Activated CD8-positive, alpha-beta memory T cell treated with anti-CD3 and anti-CD28 coated beads for 36 hours (primary cell): ENCODE results near the gene DCAKD. TPM values are rescaled to one million over a fixed set of nuclear protein-coding genes. Genes with fewer than 3 reads are reported as not detected.

Source experiments
- CTCF ChIA-PET: fragments of 350-600 bp; sonication (Branson Sonifier 250); formaldehyde crosslinking; loops from one replicate; lab custom pipeline; 2021; ENCODE audit warnings: antibody characterized with exemption; lab: Charles Lee
- POLR2A ChIA-PET: fragments of 350-600 bp; sonication (Branson Sonifier 250); formaldehyde crosslinking; loops from one replicate; lab custom pipeline; 2021; ENCODE audit warnings: antibody characterized with exemption; lab: Charles Lee
- total RNA-seq, 2 experiments: library from RNA; stranded (reverse); gene quantifications; one replicate each; pipeline ENCODE4 v1.2.3, GENCODE V29; 2021

DCAKD gene
- total RNA-seq, 2 experiments from 2014 or later, result 32.0 to 32.6 TPM

DNA sequence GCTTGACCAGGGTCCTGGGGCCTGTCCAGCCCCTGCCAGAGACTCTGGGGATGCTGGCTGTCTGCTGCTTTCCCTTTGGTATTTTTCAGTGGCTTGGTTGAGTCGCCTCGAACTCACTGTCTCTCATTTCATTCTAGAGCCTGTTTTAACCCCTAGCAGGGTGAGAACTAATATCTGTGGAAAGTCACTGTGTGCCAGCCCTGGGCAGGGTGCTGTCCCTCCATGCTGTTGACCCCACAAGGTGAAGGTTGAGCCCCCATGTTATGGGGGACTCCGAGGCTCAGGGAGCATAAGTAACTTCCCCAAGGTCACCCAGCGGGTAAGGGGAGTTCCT is 33.0 kb downstream of the DCAKD start:
- POLR2A ChIA-PET, result interaction anchor here (0.6 kb wide), 1 partner anchor 201 kb away, joined by 4 read pairs; no protein-coding TSS in a partner anchor
- CTCF ChIA-PET, result interaction anchor here (0.8 to 5.8 kb wide), 2 partner anchors 38 to 98 kb away, joined by 3 to 70 read pairs; no protein-coding TSS in a partner anchor

- CTCF ChIA-PET, result no interaction called here
- POLR2A ChIA-PET, result no interaction called here
Observed at GRCh38 chr17:45016823-45017222, 34.6 kb downstream of the DCAKD start.

DNA sequence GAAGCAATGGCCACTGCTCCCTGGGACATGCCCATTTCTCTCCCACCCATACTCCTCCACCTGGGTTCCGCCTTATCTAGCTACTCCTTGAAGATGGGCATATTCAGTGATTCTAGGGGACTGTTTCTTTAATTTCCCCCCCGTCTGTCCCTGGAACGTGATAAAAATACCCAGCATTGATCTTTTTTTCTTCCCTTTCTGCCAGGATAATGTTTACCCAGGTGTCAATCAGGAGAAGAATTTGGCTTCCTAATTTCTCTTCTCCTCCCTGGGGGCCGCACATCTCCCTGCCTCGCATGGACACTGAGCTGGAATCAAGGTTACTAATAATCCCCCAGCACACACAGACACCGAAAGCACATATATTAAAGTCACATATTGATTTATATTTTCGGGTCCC is 35.2 kb downstream of the DCAKD start:
- ChIA-PET POLR2A (no interaction called here), CTCF (no interaction called here)

DNA sequence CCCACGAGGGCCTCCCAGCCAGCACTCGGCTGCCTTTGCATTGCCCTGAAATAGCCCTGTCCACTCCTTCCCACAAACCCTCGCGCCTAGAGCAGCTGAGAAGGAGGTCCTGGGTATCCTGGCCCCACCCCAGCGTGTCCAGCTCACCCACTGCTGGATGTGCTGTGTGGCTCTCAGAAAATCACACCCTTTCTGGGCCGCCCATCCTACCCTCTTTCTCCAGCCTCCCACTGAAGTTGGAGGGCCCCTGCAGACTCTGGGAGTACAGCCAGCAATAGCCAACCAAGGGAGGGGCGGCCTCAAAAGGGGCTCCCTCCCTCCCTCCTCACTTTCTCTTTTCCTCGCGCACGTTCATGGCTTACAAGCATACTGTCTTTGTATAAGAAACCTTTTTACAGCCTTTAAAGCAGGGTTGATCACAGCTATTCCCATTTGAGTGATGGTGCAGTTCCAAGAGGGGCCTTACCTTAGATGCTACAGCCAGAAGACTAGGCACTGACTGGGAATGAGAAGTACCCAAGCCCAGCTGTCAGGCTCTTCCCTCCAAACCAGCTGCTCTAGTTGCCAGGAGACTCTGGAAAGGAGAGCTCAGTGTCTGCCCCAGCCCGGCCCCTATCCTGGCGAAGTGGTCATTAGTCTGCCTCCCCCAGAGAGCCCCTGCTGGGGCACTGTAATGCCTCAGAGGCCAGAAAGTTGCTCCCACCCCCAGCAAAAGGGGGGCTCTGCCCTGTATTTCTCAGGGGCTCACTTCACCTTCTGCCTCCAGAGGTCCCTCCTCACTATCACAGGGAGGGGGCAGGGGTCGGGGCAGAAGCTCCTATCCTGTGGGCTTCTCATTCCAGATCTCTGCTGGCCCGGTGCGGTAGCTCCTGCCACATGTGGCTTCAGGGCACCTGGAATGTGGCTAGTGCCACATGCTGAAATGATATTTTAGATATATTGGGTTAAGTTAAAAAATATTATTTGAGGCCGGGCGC is 38.1 kb downstream of the DCAKD start:
- ChIA-PET CTCF (interaction anchor here (0.6 to 2.0 kb wide), 3 partner anchors 9 to 103 kb away, joined by 3 to 9 read pairs (median 3); no protein-coding TSS in a partner anchor), POLR2A (no interaction called here)

DNA sequence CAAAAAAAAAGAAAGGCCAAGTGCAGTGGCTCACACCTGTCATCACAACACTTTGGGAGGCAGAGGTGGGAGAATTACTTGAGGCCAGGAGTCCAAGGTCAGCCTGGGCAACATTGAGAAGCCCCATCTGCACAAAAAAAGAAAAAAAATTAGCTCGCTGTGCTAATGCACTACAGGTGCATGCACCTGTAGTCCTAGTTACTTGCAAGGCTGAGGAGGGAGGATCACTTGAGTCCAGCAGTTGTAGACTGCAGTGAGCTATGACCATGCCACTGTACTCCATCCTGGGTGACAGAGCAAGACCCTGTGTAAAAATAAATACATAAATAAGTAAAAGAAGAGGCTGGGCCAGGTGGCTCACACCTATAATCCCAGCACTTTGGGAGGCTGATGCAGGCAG is 39.7 kb downstream of the DCAKD start:
- ChIA-PET POLR2A (interaction anchor here (0.5 kb wide), 1 partner anchor 1827 kb away, joined by 3 read pairs; no protein-coding TSS in a partner anchor), CTCF (interaction anchor here (2.0 kb wide), 1 partner anchor 10 kb away, joined by 9 read pairs; no protein-coding TSS in a partner anchor)

DNA sequence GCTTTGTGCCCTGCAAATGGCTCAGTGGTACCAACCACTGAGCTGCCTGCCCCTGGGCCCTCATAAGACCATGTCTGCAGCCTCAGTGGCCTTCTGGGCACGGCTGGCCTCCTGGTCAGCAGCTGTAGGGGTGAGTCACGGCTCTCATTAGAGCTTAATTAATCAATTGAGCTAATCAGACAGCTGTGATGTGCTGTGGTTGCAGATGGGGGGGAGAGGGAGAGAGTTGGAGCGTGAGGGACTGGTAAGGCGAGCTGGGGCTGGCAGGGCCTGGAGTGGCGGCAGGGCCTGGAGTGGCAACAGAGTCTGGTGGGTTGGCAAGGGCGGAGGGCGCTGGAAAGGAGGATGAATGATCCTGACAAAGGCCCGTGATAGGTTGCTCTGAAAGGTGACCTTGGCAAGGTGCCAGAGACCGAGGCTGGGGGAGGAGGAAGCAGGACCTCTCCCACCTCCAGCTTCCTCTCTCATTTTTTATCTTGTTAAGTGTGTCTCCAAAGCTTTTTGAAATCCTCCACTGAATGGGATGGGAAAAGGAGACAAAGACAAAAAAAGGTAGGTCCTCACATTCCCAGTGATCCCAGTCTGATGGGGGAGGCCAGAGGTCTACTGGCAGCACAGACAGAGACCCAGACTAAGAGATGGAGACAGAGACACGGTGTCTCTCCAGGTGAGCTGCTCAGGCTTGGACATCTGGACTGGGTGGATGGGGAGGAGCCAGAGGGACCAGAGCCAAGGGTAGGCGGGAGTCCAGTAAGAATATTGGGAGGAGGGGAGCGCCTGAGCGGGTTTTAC is 41.6 kb downstream of the DCAKD start:
- POLR2A ChIA-PET, result no interaction called here
- CTCF ChIA-PET, result interaction anchor here (0.6 kb wide), 1 partner anchor 15 kb away, joined by 4 read pairs; no protein-coding TSS in a partner anchor

- CTCF ChIA-PET, result interaction anchor here (1.2 kb wide), 1 partner anchor 9 kb away, joined by 3 read pairs; no protein-coding TSS in a partner anchor
- POLR2A ChIA-PET, result no interaction called here
Observed at GRCh38 chr17:45008216-45008615, 43.2 kb downstream of the DCAKD start.

GRCh38 chr17:45006927-45007461 is 44.4 kb downstream of the DCAKD start:
- POLR2A ChIA-PET, result no interaction called here
- CTCF ChIA-PET, result no interaction called here

DNA sequence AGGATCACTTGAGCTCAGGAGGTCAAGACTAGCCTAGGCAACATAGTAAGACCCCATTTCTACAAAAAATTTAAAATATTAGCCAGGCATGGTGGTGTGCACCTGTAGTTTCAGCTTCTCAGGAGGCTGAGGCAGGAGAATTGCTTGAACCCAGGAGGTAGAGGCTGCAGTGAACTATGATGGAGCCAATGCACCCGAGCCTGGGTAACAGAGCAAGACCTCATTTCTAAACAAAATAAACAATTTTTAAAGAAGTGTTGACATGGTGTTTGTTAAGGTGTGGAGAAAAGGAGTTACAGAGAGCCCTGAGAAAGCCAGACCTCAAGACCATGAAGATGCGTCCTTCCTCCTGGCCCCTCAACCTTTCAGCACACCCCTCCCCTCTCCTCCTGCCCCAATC is 45.7 kb downstream of the DCAKD start:
- ChIA-PET POLR2A (no interaction called here), CTCF (interaction anchor here (0.6 kb wide), 1 partner anchor 303 kb away, joined by 5 read pairs; no protein-coding TSS in a partner anchor)

DNA sequence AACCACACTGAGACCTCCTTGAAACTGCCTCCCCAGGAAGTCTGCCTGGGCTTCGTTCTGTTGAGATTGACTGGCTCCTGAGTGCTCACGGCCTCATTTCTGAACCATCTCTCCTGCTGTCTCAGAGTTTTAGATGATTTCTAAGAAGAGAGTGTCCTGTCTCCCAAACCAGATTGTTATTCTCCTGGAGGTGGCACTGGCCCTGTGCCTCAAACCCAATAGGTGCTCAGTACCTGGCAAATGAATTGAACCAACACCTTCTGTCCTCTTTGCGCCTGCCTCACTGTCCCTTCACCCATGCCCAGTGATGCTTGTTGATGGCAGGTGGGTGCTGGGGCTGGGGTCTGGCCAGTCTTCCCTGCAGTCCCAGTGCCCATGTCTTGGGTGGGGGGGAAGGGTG is 47.0 kb downstream of the DCAKD start:
- CTCF ChIA-PET, result interaction anchor here (1.3 kb wide), 1 partner anchor 18 kb away, joined by 3 read pairs; no protein-coding TSS in a partner anchor
- POLR2A ChIA-PET, result no interaction called here

DNA sequence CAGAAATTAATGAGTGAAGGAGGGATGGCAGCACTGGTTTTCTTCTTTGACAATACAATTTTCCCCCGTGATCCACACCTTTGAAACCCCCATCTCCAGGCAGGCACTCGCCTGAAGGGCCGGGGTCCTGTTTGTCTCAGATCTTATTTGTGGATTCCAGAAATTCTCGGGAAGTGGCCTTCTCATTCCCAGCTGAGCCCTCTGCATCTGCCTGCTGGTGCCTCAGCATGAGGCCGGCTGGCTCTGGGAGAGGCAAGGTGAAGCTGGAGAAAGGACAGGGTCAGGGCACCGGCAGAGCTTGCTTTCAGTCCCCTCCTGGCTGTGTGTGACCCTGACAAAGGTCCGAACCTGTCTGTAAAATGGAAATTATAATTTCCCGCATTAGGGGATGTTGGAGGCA is 47.6 kb downstream of the DCAKD start:
- POLR2A ChIA-PET, result no interaction called here

GRCh38 chr17:45001310-45001709 is 50.1 kb downstream of the DCAKD start:
- POLR2A ChIA-PET, result no interaction called here

More for the DNA sequence above, 47.6 kb downstream of the DCAKD start:
- CTCF ChIA-PET, result interaction anchor here (1.3 kb wide), 1 partner anchor 18 kb away, joined by 3 read pairs; no protein-coding TSS in a partner anchor

GRCh38 chr17:44999433-44999832 is 52.0 kb downstream of the DCAKD start:
- ChIA-PET POLR2A (no interaction called here), CTCF (interaction anchor here (1.1 kb wide), 1 partner anchor 9 kb away, joined by 3 read pairs; no protein-coding TSS in a partner anchor)

More at GRCh38 chr17:45001310-45001709, 50.1 kb downstream of the DCAKD start:
- CTCF ChIA-PET, result no interaction called here

DNA sequence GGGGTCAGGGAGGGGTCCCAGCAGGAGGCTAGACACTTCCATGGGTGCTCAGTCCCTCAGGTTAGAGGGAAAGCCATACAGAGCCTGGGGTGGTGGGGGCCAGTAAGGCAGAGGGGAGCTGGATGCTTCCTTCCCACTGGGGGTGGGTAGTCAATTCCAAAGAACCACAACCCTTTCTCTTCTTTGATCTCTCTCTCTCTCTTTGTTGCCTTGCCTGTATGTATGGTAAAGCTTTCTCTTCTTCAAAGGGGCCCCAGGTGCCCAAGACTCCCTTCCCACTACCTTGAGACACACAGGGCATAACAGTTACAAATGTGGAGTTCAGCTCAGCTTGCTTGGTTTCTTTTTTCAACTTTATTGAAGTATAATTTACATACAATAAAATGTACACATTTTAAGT is 52.8 kb downstream of the DCAKD start:
- POLR2A ChIA-PET, result no interaction called here
- CTCF ChIA-PET, result interaction anchor here (1.1 kb wide), 1 partner anchor 10 kb away, joined by 3 read pairs; no protein-coding TSS in a partner anchor

DNA sequence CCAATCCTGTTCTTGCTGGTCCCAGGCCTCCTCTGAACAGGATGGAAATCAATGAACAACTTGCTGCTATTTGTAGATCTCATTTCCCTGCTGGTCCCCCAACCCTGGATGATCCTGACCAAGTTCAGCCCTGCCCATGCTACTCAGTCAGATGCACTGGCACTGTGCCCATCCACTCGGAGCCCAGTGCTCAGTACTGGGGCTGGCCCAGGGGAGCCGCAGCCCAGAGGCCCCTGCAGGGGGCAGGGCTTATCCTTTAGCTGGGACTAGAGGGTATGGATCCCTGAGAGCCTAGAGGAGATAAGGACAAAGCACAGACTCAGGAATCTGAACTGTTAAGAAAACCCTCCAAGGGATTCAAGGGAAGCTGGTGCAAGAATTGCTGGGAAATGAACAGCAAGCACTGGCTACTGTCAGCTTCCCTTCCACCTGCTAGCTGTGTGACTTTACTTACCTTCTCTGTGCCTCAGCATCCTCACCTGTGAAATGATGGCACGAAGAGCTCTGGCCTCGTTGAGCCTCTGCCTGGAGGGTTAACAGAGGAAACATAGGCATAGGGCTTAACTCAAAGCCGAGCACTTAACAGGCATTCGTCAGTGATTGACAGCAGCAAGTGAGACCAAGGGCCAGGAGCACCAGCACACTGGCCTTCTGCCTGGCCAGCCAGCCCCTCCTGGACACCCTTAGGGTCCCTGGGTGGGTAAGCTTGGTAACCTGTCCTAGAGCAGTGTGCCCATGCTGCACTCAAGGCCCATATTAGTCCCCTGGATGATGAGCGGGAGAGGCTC is 53.5 kb downstream of the DCAKD start:
- POLR2A ChIA-PET, result no interaction called here

DNA sequence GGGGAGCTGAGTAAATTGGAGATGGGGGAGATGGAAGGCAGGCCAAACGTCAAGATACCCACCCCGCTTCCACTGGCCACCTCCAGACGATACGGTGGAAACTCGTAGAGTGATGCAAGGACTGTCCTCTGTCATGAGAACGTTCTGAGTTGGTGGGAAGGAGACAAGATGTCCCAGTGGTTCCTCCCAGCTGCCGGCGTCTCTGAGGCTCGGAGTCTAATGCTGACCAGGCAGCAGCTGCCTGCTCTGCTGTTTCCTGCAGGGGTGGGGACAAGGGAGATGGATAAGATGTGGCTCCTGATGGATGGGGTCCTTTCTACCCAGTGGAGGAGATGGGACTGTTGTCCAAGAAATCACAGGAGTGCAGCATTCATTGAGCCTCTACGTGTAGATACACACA is 55.1 kb downstream of the DCAKD start:
- POLR2A ChIA-PET, result no interaction called here
- CTCF ChIA-PET, result interaction anchor here (0.6 to 1.3 kb wide), 2 partner anchors 9 to 76 kb away, joined by 3 read pairs; no protein-coding TSS in a partner anchor

More for the DNA sequence above, 53.5 kb downstream of the DCAKD start:
- CTCF ChIA-PET, result no interaction called here

- POLR2A ChIA-PET, result no interaction called here
Observed at GRCh38 chr17:44995436-44996001, 55.9 kb downstream of the DCAKD start.

More at GRCh38 chr17:44995436-44996001, 55.9 kb downstream of the DCAKD start:
- CTCF ChIA-PET, result interaction anchor here (1.3 to 1.4 kb wide), 2 partner anchors 26 to 75 kb away, joined by 3 to 4 read pairs; no protein-coding TSS in a partner anchor
